MV-4-11 (cell line): ENCODE measurements around the gene USH2A.

Experiments
- DNase-seq: peaks from one replicate; lab custom pipeline; 2025; lab: John Stamatoyannopoulos, UW

USH2A gene

GRCh38 chr1:215710899-215711225, 712.4 kb downstream of the USH2A start:
- no peak for DNase-seq

- DNase-seq: peak; percentile 55
Observed at GRCh38 chr1:215710036-215710898, 713.0 kb downstream of the USH2A start.

- peak; percentile 84 for DNase-seq
Observed at GRCh38 chr1:215704089-215704860, 719.0 kb downstream of the USH2A start.

GRCh38 chr1:215682232-215682631, 741.0 kb downstream of the USH2A start:
- DNase-seq: no peak

GRCh38 chr1:215681041-215681440, 742.2 kb downstream of the USH2A start:
- no peak for DNase-seq

- DNase-seq: no peak
Observed at GRCh38 chr1:215679231-215679630, 744.0 kb downstream of the USH2A start.

- no peak for DNase-seq
Observed at GRCh38 chr1:215677112-215677511, 746.1 kb downstream of the USH2A start.

- DNase-seq: no peak
Observed at GRCh38 chr1:215673943-215674342, 749.3 kb downstream of the USH2A start.

- no peak for DNase-seq
Observed at GRCh38 chr1:215672482-215672881, 750.8 kb downstream of the USH2A start.

- no peak for DNase-seq
Observed at GRCh38 chr1:215669806-215670491, 753.3 kb downstream of the USH2A start.

- no peak for DNase-seq
Observed at GRCh38 chr1:215667761-215668160, 755.5 kb downstream of the USH2A start.

GRCh38 chr1:215665215-215665614, 758.0 kb downstream of the USH2A start:
- no peak for DNase-seq

- DNase-seq: no peak
Observed at GRCh38 chr1:215661033-215661432, 762.2 kb downstream of the USH2A start.

GRCh38 chr1:215660259-215660658, 763.0 kb downstream of the USH2A start:
- no peak for DNase-seq

- no peak for DNase-seq
Observed at GRCh38 chr1:215657047-215657446, 766.2 kb downstream of the USH2A start.

GRCh38 chr1:215652371-215652770, 770.9 kb downstream of the USH2A start:
- DNase-seq: no peak

GRCh38 chr1:215651867-215652266, 771.4 kb downstream of the USH2A start:
- no peak for DNase-seq

- no peak for DNase-seq
Observed at GRCh38 chr1:215650446-215651149, 772.6 kb downstream of the USH2A start.

GRCh38 chr1:215648957-215649356, 774.3 kb downstream of the USH2A start:
- DNase-seq: no peak

GRCh38 chr1:215647738-215648137, 775.5 kb downstream of the USH2A start:
- no peak for DNase-seq

- DNase-seq: no peak
Observed at GRCh38 chr1:215645861-215646260, 777.4 kb downstream of the USH2A start.

GRCh38 chr1:215645182-215645581, 778.1 kb downstream of the USH2A start:
- DNase-seq: no peak
